Vagina (tissue), 2 donors: ENCODE results near the gene MAP7.

Experiments
- POLR2A ChIP-seq, 2 donors: fragments of 450-650 bp; IDR thresholded peaks; one replicate each; pipeline ENCODE4 v1.6.1; 2017; ENCODE audit warnings: antibody characterized with exemption in 2 of 2, mild to moderate bottlenecking in 2 of 2, moderate library complexity in 2 of 2
- POLR2AphosphoS5 ChIP-seq, 2 donors: sonication (generic); formaldehyde crosslinking; IDR thresholded peaks; one replicate each; pipeline ENCODE4 v1.9.0; 2017; ENCODE audit warnings: antibody characterized with exemption in 2 of 2, mild to moderate bottlenecking in 2 of 2, low read depth in 1 of 2; ENCODE audit not compliant: insufficient read depth in 1 of 2
- TF ChIP-seq, protein P1 (sequence below), 3 experiments: fragments of 450-650 bp in 2 of 3; fragments of 200-600 bp in 1 of 3; sonication (generic) in 1 of 3; IDR thresholded peaks; one replicate each; pipeline ENCODE4 v1.5.1; 2017 to 2019; ENCODE audit warnings: antibody characterized with exemption in 3 of 3, mild to moderate bottlenecking in 2 of 3, moderate library complexity in 2 of 3

GRCh38 chr6:136593748-136594490 lies 43.7 kb upstream of the MAP7 start:
- TF ChIP-seq POLR2A (IDR thresholded peaks at IDR 0.05) (no peak), POLR2AphosphoS5 (IDR thresholded peaks at IDR 0.05; ENCODE audit: insufficient read depth in 1 of 2, low read depth in 1 of 2) (no peak)
- TF ChIP-seq, protein P1, sequence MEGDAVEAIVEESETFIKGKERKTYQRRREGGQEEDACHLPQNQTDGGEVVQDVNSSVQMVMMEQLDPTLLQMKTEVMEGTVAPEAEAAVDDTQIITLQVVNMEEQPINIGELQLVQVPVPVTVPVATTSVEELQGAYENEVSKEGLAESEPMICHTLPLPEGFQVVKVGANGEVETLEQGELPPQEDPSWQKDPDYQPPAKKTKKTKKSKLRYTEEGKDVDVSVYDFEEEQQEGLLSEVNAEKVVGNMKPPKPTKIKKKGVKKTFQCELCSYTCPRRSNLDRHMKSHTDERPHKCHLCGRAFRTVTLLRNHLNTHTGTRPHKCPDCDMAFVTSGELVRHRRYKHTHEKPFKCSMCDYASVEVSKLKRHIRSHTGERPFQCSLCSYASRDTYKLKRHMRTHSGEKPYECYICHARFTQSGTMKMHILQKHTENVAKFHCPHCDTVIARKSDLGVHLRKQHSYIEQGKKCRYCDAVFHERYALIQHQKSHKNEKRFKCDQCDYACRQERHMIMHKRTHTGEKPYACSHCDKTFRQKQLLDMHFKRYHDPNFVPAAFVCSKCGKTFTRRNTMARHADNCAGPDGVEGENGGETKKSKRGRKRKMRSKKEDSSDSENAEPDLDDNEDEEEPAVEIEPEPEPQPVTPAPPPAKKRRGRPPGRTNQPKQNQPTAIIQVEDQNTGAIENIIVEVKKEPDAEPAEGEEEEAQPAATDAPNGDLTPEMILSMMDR (IDR thresholded peaks at IDR 0.05): no peak
